Thyroid gland (tissue), 4 donors: ENCODE measurements around the gene FAM118B.

ENCODE experiments used
- POLR2A ChIP-seq, 2 donors: fragments of 450-650 bp; IDR thresholded peaks; one replicate each; pipeline ENCODE4 v1.6.1; 2017; ENCODE audit warnings: antibody characterized with exemption in 2 of 2, mild to moderate bottlenecking in 2 of 2, moderate library complexity in 1 of 2
- TF ChIP-seq, protein P1 (sequence below), 6 experiments: fragments of 200-600 bp in 3 of 6; fragments of 450-650 bp in 3 of 6; sonication (generic) in 3 of 6; IDR thresholded peaks; one replicate each; pipeline ENCODE4 v1.5.1; 2016 to 2019; ENCODE audit warnings: antibody characterized with exemption in 6 of 6, mild to moderate bottlenecking in 2 of 6, inconsistent platforms in 1 of 6, moderate library complexity in 1 of 6

DNA sequence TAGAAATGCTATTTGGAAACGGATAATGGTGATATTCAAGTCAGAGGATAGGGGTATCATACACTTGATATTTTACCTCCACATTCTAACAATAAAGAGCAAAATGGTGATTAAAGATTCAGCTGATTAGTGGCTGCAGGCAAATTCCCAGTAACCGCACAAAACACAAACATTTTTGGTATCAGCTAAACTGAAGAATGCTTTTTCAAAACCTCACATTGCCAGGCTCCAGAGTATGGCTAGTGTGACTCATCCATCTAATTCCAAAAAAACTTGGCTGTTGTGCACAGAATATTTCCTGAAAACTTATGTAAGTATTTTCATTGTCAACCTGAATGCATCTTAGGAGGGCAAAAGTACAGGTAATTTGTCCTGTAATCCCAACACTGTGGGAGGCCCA is 46.2 kb downstream of the FAM118B start:
- TF ChIP-seq, protein P1, sequence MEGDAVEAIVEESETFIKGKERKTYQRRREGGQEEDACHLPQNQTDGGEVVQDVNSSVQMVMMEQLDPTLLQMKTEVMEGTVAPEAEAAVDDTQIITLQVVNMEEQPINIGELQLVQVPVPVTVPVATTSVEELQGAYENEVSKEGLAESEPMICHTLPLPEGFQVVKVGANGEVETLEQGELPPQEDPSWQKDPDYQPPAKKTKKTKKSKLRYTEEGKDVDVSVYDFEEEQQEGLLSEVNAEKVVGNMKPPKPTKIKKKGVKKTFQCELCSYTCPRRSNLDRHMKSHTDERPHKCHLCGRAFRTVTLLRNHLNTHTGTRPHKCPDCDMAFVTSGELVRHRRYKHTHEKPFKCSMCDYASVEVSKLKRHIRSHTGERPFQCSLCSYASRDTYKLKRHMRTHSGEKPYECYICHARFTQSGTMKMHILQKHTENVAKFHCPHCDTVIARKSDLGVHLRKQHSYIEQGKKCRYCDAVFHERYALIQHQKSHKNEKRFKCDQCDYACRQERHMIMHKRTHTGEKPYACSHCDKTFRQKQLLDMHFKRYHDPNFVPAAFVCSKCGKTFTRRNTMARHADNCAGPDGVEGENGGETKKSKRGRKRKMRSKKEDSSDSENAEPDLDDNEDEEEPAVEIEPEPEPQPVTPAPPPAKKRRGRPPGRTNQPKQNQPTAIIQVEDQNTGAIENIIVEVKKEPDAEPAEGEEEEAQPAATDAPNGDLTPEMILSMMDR (IDR thresholded peaks at IDR 0.05) = no peak
- TF ChIP-seq POLR2A (IDR thresholded peaks at IDR 0.05) = no peak
